Activated CD8-positive, alpha-beta memory T cell treated with anti-CD3 and anti-CD28 coated beads, Interleukin-2, amount 50 U/mL, for 24 hours (primary cell): ENCODE data around the gene TMEM167B.
A peak's percentile ranks its signal among the peaks of the same experiment; 100 is the strongest.
"Not testable (repeated sequence)": the region's sequence is repeated elsewhere in the genome, so short reads cannot be mapped to it uniquely, and the experiment has no call there.

Experiments
- DNase-seq: peaks from one replicate; pipeline ENCODE4 v3.0.0-alpha.2; 2020; ENCODE audit errors: extremely low read depth

Gene TMEM167B

GRCh38 chr1:109090196-109091077, at the start of gene TMEM167B:
Gene TMEM167B, plus strand, starts transcription at chr1:109090764. Its CDS starts 109 bp downstream, at chr1:109090873.
- DNase-seq: peak; percentile 78

GRCh38 chr1:109040989-109041620, 49.5 kb upstream of the TMEM167B start:
- DNase-seq: no peak

DNA sequence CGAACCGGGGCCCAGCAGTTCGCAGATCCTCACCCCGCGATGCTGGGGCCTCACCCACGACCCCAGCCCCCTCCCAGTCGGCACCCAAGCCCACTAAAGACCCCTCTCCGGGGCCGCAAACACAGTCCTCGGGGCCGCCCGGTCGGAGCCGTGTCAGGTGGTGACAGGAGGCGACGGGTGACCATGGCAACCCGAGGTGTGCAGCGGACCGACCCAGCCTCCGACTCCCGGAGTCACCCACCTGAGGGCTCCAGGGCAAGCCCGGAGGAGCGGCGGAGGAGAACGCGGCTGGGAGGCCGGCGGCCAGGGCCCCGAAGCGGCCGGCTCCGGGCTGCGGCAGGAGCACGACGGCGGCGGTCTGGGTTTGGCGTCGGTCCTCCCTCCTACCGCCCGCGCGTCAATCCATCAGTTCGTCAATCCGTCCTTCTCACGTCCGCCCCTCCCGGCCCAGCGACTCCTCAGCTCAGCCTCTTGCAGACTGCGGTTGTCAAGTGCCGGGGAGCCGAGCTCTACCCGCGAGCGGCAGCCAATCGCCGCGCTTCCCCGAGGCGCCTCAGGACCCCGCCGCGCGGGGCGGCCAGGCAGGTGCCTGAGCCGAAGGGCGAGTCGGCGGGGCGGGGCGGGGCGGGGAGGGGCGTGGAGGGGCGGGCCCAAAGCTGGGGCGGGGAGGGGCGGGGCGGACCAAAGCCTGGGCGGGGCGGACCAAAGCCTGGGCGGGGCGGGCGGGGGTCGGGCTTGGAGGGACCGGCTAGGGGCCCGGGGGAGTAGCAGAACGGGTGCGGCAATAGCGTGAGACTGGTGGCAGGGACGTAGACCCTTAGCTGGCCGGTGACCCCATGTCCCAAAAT, 48.7 kb upstream of the TMEM167B start, which contains the start of gene WDR47:
WDR47 (minus strand) TSS at position 482 of the 848 bp plus-strand sequence. CDS start 18,590 bp downstream, outside the sequence.
- DNase-seq: peak; percentile 85

- no peak for DNase-seq
These were observed 45.0 kb upstream of the TMEM167B start for GRCh38 chr1:109045595-109045994.

DNA sequence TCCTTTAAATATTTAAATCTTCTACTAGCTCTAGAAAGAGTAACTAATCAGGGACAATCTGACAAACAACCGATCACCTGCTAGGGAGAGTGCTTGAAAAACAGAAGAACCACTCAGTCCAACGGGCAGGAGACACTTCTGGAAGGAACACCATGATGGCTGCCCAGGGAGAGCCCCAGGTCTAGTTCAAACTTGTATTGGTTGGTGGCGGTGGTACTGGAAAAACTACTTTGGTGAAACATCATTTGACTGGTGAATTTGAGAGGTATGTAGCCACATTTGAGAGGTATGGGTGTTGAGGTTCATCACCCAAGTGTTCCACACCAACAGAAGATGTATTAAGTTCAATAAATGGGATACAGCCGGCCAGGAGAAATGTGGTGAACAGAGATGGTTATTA, 43.9 kb upstream of the TMEM167B start:
- no peak for DNase-seq

DNA sequence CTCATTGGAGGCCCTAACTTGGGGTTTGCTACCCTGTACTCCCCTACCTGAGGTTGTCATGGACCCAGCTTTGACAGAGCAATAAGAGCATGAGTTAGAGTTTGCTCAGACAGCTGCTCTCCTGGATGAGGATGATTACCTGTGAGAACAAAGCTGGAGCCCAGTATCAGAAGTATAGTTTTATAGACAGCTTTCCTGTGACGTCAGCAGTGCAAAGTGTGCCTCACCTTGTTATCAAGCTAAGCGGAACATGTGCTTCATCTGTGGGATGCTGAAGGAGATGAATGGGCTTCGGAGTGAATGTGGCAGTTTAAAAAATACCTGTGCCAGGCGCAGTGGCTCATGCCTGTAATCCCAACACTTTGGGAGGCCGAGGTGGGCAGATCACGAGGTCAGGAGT, 43.2 kb upstream of the TMEM167B start:
- DNase-seq: no peak

GRCh38 chr1:109048335-109048734, 42.2 kb upstream of the TMEM167B start:
- no peak for DNase-seq

GRCh38 chr1:109050228-109050995, 40.2 kb upstream of the TMEM167B start:
- DNase-seq: no peak

DNA sequence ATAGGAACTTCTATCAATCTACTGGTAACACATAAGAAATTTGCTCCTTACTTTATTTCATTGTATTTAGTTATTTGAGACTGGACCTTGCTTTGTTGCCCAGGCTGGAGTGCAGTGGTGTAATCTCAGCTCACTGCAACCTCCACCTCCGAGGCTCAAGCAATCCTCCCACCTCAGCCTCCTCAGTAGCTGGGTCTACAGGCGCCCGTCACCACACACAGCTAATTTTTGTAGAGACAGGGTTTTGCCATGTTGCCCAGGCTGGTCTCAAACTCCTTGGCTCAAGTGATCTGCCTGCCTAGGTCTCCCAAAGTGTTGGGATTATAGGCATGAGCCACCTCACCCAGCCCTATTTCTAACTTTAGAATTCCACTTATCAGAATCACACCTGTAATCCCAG, 38.4 kb upstream of the TMEM167B start:
- not testable (repeated sequence) for DNase-seq

DNA sequence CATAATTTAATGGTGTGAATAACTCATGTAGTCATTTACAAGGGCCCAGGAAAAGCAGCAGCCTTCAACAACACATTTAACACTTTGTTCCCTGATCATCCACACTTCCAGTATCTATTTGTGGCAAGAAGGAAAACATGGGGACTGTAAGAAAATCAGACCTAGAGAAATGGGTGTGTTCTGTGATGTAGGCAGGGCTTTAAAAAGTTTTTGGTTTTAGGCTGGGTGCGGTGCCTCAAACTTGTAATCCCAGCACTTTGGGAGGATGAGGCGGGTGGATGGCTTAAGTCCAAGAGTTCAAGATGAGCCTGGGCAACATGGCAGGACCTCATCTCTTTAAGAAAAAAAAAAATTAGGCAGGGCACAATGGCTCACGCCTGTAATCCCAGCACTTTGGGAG, 34.5 kb upstream of the TMEM167B start:
- no peak for DNase-seq

- no peak for DNase-seq
These were observed 31.5 kb upstream of the TMEM167B start for GRCh38 chr1:109059026-109059425.

DNA sequence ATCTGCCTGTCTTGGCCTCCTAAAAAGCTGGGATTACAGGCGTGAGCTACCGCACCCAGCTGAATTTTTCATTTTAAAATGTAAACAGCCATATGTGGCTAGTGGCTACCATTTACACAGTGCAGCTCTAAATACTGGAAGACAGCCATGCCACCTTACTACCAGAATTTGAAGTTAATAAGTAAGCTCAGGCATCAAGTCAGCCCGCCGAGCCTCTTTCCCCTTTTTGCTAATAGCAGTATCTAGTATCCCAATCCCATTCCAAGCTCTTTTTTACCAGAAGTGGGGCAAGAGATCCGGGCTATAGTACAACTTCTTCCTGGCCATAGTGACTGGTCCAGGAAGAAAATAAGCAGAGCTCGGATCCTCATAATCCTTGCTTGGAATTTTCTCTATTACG, 29.9 kb upstream of the TMEM167B start:
- DNase-seq: no peak

DNA sequence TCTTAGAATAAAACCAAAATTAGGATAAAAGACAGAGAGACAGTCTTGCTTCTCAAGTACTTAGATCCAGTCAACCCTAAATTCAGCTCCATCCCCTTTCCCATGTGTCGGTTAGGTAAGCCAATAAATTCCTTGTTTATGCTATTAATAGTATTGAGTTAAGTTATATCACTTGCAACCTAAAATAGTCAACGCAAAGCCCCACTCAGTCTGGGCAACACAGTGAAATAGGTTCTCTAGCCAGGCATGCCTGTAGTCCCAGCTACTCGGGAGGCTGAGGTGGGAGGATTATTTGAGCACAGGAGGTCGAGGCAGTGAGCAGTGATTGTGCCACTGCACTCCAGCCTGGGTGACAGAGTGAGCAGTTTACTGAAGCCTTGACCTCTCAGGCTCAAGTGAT, 29.4 kb upstream of the TMEM167B start:
- no peak for DNase-seq

- DNase-seq: no peak
These were observed 25.4 kb upstream of the TMEM167B start for GRCh38 chr1:109065137-109065536.

DNA sequence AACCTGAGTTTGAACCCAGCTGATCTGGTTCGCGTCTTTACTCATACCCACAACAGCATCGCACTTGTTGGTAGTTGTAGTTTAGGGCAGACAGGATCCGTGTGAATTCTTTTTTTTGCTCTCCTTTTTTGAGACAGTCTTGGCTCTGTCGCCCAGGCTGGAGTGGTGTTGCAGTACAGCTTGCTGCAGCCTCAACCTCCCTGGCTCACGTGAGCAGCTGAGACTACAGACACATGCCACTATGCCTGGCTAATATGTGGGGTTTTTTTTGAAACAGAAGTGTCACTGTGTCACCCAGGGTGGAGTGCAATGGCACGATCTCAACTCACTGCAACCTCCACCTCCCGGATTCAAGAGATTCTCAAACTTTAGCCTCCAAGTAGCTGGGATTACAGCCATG, 22.7 kb upstream of the TMEM167B start:
- DNase-seq: no peak

DNA sequence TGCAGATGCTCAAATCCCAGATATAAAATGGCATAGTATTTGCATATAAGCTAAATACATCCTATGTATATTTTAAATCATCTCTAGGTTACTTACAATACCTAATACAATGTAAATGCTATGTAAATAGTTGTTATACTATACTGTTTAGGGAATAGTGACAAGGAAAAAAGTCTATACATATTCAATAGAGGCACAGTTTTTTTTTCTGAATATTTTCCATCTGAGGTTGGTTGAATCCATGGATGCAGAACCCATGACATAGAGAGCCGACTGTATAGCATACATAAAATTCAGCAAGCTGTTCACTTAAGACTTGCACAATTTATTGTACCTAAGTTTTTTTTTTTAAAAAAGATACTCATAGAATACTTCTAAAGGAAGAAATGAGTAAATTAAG, 21.3 kb upstream of the TMEM167B start:
- no peak for DNase-seq

- peak; percentile 64 for DNase-seq
These were observed 14.8 kb upstream of the TMEM167B start, which contains the start of gene TAF13 for GRCh38 chr1:109075531-109076490. Gene TAF13, minus strand, starts transcription at chr1:109076003. Its CDS starts 56 bp downstream, at chr1:109075947.

DNA sequence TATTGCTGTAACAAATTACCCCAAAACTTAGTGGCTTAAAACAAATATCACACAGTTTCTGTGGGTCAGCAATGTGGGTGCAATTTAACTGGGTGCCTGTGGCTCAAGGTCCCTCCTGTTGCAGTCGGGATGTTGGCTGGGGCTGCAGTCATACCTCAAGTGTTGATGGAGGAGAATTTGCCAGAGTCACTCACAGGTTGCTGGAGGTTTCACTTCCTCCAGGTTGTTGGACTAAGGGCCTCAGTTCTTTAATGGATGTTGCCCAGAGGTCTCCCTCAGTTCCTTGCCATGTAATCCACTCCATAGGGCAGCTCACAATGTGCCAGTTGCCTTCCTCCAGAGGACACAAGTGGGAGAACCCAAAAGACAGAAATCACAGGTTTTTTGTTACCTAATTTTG, 12.2 kb upstream of the TMEM167B start:
- DNase-seq: no peak

- no peak for DNase-seq
These were observed 11.3 kb upstream of the TMEM167B start for GRCh38 chr1:109079240-109079622.

- no peak for DNase-seq
These were observed 10.0 kb upstream of the TMEM167B start for GRCh38 chr1:109080441-109081082.
